GM18873 (cell line): ENCODE data around the gene HES5.

Source experiments
- ATAC-seq: cut with Tn5 transposase; IDR thresholded peaks from one replicate; pipeline ENCODE4 v1.9.1; 2021; ENCODE audit warnings: mild to moderate bottlenecking, moderate library complexity, moderate number of reproducible peaks; ENCODE audit not compliant: unreplicated experiment, low FRiP score

HES5 gene

DNA sequence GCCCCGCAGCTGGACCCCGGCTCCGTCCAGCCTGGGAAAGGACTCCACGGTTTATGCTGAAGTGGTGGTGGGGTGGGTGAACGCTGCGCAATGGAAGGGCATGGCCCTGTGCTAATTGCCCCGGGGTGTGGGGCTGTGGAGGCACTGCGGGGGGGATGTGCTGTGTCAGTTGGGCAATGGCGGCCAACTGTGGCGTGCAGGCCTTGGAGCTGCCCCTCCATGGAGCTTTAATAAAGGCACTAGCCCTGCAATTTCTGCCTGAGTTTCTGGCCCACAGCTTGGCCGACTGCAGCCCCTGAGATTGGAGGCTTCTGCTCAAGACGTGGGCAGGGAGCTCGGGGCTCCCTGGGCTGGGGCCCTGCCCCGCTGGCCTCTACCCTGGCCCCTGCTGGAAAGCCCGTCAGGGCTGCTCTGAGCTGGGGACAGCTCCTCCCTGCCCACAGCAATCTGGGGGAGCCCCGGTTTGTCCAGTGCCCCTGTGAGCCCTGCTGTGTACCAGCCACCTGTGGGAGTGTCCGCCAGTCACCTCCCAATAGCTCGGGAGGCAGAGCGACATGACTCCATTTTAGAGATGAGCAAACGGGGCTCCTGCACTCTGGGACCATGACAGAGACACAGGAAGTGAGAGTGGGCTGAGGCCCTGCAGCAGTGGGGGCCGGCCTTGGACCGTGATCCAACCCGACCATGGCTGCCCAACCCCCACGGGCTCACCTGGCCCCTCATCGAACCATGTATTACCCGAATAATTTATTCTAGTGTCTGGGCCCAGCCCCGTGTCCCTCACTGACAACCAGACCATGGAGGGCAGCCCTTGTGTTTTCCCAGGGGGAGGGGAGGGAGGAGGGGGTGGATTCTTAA is 17.4 kb upstream of the HES5 start:
- ATAC-seq: no peak

DNA sequence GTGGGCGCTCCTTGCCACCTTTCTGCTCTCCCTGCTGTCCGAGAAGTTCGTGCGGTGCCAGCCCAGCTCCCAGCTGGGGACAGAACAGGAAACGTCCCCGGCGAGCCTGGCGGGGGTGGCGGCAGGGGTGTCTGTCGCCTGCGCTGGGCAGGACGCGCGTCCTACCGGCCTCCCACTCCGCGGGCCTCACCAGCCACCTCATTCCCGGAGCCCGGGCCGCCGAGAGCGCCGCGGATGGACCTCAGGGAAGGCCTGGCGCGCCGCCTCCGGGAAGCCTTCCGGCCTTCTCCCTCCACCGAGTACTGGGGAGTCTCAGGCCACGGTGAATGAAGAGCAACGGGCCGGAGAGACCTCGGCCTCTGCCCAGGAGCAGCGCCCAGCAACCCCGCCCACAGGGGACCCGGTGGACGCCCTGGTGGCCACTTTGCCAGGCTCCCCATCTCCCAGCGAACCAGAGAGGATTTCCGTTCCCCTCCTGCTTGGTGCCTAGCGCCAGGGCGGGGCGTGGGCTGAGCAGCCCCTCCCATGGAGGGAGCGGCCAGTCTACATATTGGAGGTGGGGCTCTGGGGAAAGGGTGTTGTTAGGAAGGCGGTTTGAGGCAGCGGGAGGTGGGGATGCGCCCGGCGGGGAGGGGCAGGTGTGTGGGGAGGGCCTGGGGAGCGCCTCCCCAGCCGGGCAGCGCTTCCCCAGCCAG is 16.6 kb upstream of the HES5 start:
- no peak for ATAC-seq

DNA sequence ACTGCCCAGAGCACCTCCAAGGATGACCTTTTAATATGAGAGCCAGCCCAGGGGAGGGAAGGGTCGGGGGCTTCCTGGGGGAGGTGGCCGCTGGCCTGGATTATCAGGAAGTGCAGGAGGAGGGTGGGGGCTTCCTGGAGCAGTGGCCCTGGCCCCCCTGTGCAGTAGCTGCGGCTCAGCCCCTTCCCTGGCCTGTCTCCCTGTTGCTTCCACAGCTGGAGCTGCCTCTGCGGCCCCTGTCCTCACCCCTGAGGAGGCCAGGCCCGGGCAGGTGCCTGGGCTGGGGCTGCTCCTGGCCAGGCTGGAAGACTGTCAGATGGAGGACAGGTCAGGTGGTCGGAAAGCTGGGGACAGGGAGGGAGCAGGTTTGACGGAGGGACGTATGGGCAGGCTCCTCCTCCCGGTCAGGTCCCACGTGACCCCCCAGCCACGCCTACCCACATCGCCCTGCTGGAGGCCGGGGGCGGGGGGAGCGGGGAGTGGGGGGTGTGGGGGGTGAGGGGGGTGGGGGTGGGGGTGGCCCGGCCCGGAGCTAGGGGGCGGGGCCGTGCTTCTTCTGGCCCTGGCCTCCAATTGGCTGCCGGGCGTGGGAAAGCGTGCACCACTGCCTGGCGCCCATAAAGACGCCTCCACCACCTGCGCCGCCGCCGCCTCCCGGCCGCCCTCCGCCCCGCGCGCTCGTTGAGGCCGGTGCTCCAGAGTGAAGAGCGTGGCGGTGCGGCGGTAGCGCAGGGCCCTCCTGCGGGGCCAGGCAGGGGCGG is 15.9 kb upstream of the HES5 start:
- no peak for ATAC-seq

DNA sequence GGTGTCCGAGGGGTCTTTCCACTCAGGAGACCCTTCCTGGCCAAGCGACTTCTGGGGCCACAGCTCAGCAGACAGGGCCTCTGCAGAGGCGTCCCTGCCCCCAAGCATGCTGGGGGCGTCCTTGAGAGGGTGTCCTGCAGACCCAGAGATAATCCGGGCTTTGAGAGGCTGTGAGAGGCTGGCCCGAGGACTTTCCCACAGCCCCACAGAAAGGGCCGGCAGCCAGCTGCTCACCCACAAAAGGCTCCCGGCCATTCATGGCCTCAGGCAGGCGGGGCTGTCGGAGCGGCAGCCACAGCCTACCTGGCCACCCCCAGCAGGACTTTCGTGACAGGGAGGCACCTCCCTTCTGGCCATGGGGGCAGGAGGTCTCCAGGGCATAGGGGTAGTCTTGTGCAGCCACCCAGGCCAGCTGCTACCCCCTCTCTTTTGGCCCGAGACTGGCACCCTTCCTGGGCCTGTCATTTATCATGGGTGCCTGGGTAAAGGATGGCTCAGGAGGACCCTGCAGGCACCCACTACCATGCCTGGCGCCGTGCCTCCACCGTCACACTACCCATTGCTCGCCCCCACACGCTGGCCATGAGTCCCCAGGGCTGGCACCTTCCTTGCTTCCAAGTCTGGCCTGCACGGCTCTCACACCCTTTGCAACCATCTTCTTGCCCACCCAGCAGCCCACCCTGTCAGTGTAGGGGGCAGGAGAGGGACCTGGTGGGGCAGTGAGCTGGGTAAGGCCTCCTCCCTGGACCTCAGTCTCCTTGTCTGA is 15.0 kb upstream of the HES5 start:
- no peak for ATAC-seq

DNA sequence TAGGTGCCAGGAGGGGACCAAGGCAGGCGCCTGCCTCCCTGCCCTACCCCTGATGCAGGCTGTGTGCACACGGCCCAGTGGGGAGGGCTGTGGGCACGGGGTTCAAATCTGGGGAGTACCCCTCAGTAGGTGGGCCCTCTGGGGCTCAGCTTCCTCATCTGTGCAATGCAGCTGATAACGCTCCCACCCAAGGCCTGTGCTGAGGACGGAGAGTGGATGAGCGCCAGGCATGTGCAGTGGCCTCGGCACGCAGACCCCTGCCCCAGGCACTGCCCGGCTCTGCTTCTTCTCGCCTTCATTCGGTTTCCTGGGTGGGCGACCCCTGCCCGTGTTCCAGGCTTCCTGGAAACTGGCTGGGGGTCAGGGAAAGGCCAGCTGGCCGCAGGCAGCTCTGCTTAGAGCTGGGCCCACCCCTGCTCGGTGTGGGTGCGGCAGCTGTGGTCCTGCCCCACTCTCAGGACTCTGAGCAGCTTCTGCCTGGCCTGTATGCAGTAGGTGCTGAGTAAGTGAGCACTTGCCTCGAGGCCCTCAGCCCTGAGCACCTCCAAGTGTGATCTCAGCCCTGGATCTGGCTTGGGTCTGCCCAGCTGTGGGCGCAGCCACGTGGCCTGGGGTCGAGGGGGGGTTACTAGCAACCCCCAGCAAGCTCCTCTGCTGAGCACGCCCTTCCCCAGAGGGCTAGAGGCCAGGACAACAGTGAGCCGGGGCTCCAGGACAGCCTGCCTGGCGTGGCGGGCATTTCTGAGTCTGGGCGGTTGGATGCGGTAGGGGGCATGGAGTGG is 14.2 kb upstream of the HES5 start:
- ATAC-seq: no peak

DNA sequence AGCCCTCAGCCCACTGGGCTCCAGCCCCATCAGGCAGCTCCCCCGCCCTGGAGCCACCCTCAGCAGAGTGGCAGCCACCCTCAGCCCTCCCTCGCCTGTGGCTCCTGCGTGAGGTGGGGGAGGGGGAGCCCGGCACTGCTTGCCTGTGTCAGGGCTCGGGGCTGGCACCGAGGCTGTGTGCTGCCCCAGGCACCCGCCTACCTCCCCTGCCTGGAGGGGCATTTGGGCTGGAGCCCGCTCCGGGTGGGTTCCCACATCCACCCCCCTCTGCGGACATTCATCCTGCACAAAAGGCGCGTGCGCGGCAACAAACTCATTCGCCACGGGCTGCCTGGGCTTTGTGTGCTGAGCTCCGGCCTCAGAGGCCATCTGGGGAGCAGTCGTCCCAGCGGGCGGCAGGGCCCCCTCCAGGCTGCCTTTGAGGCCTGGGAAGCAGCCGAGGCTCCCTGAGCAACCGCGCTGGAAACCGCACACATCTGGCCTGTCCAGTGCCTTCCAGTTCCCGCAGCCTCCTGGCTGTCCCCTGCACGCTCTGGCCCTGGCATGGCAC is 13.6 kb upstream of the HES5 start:
- ATAC-seq: no peak

DNA sequence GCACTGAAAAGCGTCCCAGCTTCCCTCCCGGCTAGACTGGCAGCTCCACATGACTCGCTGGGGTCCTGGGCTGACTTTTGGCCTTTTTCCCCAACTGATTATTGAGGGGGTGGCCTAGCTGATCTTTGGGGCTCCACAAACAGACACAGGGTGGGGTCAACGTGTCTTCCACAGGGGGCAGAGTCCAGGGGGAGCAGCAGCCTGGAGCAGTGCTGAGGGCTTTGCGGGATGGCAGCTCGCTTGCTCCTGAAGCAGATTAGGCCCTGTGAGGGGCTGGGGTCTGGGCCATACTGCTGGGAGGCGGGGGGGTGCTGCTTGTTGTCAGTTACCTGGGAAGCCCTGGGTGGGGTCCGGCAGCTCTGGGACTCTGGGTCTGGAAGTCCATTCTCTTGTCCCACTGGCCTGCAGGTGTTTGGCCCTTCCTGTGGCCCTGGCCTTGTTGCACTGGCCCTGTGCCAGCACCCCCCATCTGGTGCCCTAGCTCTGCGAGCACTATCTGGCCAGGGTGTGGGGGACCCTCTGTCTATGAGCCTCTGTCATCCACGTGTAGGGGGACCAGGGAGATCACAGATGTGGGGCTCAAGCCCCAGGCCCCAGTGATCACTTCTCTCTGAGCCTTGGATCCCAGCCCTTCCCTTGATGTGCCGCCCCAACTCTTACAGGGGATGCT is 12.3 kb upstream of the HES5 start:
- ATAC-seq: no peak

DNA sequence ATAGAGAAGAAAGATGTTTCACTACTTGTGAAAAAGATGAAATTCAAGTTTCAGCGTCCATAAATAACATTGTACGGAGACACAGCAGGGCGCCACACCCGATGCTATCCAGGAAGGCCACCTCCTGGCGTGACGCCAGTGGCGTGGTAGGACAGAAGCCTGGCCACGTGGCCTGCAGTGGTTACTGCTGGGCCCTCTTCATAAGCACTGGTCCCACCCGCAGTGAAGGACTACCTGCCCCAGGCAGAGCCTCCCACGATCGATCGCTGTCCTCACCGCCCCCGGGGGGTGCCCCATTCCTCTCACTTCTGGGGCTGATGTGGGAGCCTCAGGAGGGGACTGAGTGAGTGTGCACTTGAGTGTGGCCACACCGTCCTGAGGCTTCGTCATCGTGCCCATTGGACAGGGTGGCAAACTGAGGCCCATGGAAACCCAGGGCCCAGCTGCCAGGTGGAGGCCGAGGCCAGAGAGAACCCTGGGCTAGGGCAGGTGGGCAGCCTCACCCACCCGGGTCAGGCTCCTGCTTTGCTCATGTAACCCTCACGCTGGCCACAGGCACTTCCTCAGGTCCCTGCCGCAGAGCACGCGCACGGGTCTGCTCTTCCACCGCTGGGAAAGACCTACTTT is 11.7 kb upstream of the HES5 start:
- no peak for ATAC-seq

DNA sequence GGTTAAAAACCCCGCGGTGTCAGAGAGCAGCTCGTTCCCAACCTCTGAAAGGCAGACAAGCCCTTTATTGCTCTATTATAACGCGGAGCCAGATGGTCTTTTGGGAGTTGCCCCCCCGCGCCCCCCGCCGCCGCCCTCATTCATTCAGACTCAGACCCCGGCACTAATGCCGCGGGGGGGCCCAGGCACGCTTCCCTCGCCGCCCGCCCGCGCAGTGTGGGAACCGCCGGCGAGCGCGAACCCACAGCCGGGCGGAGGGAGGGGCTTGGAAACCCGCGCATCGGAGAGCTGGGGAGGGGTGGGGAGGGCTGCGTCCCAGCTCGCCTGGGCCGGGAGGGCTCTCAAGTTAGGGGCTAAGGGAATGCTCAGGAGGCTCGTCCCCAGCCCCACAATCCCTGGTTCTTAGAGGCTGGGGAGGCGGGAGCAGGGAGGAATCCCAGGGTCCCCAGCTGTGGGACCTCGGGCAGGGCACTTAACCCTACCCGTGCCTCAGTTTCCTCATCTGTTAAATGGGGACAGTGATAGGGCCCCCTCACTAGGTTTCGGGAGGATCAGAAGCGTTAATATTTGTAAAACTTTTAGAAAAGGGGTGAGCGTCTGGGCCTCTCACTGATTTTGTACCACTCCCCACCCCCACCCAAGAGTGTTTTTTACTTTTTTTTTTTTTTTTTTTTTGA is 10.9 kb upstream of the HES5 start:
- no peak for ATAC-seq

DNA sequence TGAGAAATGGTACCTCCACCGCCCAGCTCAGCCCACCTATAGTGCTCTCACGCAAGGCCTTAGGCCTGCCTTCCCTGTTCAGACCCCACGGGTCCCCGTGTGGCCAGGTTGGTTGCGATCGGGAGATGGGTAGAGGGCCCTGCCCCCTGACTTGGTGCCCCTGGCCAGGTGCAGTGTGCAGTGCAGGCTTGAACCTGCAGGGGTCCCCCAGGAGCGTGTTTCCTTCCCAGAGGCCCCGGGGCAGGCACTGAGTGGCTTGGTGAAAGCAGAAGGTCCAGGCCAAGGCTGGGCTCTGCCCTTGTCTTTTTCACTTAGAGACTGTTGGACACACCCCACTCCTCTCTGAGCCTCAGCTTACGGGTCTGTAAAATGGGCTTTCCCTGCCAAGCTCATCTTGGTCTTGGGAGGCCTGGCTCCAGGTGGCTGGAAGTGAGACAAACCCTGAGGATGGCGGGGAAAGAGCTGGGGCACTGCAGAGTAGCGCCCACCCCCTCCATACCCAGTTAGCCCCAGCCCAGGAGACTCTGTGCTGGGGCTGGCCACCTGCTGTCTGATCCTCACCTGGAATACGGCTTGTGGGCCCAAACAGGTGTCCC is 9.3 kb upstream of the HES5 start:
- ATAC-seq: no peak

DNA sequence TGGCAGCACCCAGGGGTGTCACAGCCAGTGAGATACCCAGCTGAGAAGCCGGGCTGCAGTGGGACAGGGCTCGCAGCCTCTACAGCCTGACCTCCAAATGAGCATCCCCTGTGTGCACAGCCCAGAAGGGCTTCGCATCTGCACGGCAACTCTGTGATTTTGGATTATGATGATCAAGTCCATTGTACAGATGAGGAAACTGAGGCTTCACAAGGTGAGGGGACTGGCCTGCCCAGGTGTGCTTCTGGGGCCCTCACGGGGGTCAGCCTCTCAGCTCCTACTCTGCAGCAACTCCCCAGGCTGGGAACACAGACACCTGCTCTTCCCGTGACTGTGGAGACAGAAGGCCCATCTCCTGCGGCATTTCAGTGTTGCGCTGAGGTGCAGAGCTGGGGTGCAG is 8.8 kb upstream of the HES5 start:
- no peak for ATAC-seq

DNA sequence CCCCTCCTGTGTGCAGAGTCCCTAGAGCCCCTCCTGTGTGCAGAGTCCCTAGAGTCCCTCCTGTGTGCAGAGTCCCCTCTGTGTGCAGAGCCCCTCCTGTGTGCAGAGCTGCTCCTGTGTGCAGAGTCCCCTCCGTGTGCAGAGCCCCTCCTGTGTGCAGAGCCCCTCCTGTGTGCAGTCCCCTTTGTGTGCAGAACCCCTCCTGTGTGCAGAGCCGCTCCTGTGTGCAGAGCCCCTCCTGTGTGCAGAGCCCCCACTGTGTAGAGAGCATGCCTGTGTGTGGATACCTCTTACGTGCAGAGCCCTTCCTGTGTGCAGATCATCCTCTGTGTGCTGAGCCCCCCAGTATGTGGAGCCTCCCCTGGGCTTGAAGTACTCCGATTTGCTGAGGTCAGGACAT is 8.3 kb upstream of the HES5 start:
- ATAC-seq: no peak

DNA sequence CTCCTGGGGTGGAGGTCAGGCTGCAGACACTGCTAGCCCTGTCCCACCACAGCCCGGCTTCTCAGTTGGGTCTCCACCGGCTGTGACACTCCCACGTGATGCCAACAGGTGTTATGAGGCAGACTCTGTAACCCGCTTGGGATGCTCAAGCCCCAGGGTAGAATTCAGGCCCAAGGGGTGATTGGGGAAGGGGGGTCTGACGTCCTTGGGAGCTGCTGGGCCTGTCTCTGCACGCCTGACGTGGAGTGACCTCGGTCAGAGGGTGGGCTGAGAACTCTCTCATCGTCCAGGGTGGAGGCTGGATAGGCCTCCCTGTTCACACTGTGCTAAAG is 7.7 kb upstream of the HES5 start:
- no peak for ATAC-seq

DNA sequence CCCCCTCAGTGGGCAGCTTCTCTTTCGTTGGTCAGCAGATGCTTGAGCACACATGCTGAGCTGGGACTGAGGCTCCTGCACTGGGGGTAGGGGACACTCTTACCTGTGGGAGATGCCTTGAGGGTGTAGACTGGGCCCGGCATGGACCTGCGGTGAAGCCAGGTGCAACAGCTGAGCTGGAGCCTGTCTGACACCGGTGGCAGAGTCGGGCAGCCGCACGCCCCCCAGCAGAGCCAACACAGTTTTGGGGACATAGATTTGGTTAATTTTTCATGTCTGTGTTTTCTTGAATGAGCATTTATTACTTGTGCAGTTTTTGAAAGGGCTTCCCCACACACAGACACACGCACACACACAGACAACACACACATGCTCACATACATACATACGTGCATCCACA is 5.9 kb upstream of the HES5 start:
- no peak for ATAC-seq

DNA sequence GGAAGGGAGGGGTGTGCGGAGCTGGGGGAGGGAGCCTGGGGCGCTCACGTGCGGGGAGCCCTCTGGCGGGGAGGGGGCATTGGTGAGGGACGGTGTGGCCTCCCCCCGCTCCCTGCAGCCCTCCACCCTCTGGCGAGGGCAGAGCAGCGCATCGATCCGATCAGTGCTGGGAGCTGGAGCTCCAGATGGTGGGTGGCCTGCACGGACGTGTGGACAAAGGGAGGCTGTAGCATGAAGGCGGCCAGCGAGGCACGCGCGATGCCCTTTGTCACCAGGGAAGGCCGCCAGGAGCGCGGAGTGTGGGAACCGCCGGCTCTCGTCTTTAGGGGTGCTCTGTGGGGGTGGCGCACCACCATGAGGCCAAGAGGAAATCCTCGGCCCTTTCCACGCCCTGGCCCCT is 5.4 kb upstream of the HES5 start:
- no peak for ATAC-seq

DNA sequence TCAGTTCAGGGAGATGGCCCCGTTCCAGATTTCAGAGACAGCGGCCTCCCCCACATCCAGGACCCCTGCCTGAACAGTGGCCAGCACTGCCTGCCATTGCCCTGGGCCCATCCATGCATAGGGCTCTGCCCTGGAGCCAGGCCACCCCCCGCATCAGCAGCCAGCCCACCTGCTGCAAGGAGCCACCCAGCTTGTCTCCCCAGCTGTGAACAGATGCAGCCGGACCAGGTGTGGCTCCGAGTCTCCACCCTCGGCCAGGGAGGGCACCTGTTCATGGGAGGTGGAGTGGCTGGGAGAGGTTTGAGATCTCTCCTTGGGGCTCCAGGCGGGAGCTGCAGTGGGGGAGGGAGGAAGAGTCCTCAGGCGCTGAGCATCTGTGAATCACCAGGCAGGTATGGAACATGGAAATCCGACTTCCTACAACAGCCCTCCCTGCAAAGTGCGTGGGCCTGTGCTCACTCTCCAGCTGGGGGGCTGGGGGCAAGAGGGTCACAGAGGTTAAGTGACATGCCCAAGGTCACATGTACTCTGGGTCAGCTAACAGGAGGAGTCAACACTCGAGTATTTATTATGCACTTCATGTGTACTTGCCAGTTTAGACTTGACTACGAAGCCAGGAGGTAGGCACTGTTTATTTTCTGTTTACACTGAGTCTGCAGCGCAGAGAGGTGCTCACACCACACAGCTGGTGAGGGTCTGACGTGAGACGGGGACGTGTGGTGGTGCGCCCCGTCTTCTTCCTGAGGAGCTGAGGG is 4.8 kb upstream of the HES5 start:
- no peak for ATAC-seq

DNA sequence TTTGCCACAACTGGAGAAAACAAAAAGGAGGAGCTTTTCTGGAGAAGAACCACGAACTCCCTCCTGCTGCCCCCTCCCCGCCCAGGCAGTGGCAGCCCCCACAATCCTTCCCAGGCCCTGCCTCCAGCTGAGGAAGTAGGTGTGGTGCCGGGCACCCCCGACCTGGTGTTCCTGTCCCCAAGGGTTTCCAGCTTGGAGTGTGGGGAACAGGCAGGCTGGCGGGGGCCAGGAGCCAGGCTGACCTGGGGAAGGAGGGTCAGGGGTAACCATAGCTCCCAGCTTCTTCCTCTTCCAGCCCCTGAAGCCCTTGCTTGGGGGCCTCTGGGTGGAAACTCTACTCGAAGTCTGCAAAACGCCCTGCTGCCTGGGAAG is 4.2 kb upstream of the HES5 start:
- no peak for ATAC-seq
